Stomach (tissue), 4 donors: ENCODE results near the gene PCDHB6.

ENCODE experiments used
- EP300 ChIP-seq: sonication (generic); formaldehyde crosslinking; IDR thresholded peaks from one replicate; pipeline ENCODE4 v1.6.1; 2017; ENCODE audit warnings: antibody characterized with exemption
- POLR2A ChIP-seq, 4 donors: fragments of 450-650 bp; IDR thresholded peaks; one replicate each; pipeline ENCODE4 v1.6.1; 2016; ENCODE audit warnings: antibody characterized with exemption in 4 of 4, control low read depth in 2 of 4, mild to moderate bottlenecking in 1 of 4, moderate library complexity in 1 of 4
- TF ChIP-seq, protein P1 (sequence below), 7 experiments: fragments of 450-650 bp in 4 of 7; fragments of 200-600 bp in 3 of 7; sonication (generic) in 3 of 7; IDR thresholded peaks; one replicate each; pipeline ENCODE4 v1.5.1; 2016 to 2019; ENCODE audit warnings: antibody characterized with exemption in 7 of 7, control low read depth in 2 of 7, mild to moderate bottlenecking in 1 of 7

DNA sequence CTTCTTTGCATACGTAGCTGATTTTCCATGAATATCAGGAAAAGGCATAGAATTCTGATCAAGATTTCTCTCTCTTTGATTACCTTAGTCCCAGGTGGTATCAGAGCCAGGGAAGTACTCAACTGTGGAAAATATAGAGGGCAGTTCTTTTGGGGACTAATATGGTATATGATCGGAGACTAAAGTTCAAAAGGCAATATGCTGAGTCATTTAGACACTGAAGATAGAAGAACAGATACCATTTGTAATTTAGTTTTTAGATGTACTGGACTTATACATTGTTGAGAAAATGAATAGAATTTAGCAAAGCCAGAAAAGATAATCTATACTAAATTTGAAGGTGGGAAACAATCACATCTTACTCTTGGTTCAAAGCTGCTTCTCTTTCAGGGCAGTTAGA lies 44.5 kb upstream of the PCDHB6 start:
- TF ChIP-seq EP300, result no peak
- TF ChIP-seq POLR2A (IDR thresholded peaks at IDR 0.05), result no peak
- TF ChIP-seq, protein P1, sequence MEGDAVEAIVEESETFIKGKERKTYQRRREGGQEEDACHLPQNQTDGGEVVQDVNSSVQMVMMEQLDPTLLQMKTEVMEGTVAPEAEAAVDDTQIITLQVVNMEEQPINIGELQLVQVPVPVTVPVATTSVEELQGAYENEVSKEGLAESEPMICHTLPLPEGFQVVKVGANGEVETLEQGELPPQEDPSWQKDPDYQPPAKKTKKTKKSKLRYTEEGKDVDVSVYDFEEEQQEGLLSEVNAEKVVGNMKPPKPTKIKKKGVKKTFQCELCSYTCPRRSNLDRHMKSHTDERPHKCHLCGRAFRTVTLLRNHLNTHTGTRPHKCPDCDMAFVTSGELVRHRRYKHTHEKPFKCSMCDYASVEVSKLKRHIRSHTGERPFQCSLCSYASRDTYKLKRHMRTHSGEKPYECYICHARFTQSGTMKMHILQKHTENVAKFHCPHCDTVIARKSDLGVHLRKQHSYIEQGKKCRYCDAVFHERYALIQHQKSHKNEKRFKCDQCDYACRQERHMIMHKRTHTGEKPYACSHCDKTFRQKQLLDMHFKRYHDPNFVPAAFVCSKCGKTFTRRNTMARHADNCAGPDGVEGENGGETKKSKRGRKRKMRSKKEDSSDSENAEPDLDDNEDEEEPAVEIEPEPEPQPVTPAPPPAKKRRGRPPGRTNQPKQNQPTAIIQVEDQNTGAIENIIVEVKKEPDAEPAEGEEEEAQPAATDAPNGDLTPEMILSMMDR (IDR thresholded peaks at IDR 0.05), result no peak
